IPS DF 19.7 (cell line): Measurements from ENCODE around the gene KISS1.

Source experiments
- DNase-seq: peaks from one replicate; pipeline ENCODE4 v3.0.0-alpha.2; 2013; ENCODE audit warnings: low read depth, low spot score

KISS1 gene

GRCh38 chr1:204192046-204192445 is 4.2 kb downstream of the KISS1 start:
- DNase-seq, result no peak

- no peak for DNase-seq
Measured at GRCh38 chr1:204191456-204191855, 4.8 kb downstream of the KISS1 start.

GRCh38 chr1:204190212-204191211 is 5.8 kb downstream of the KISS1 start:
- DNase-seq, result no peak

GRCh38 chr1:204188959-204189639 is 7.2 kb downstream of the KISS1 start:
- DNase-seq, result no peak

GRCh38 chr1:204186597-204186996 is 9.7 kb downstream of the KISS1 start:
- no peak for DNase-seq

GRCh38 chr1:204181116-204181515 is 15.2 kb downstream of the KISS1 start:
- DNase-seq, result no peak

- no peak for DNase-seq
Measured at GRCh38 chr1:204180133-204180532, 16.2 kb downstream of the KISS1 start.

- DNase-seq, result no peak
Measured at GRCh38 chr1:204178487-204179281, 17.6 kb downstream of the KISS1 start.

GRCh38 chr1:204177133-204177532 is 19.2 kb downstream of the KISS1 start:
- no peak for DNase-seq

GRCh38 chr1:204176049-204176448 is 20.2 kb downstream of the KISS1 start:
- no peak for DNase-seq

GRCh38 chr1:204174958-204175357 is 21.3 kb downstream of the KISS1 start:
- DNase-seq, result no peak

GRCh38 chr1:204172404-204173029 is 23.8 kb downstream of the KISS1 start:
- DNase-seq, result no peak

- no peak for DNase-seq
Measured at GRCh38 chr1:204171751-204172178, 24.5 kb downstream of the KISS1 start.

- no peak for DNase-seq
Measured at GRCh38 chr1:204170494-204171155, 25.7 kb downstream of the KISS1 start.

- DNase-seq, result no peak
Measured at GRCh38 chr1:204169858-204170257, 26.4 kb downstream of the KISS1 start.

GRCh38 chr1:204167730-204168129 is 28.6 kb downstream of the KISS1 start:
- no peak for DNase-seq

- no peak for DNase-seq
Measured at GRCh38 chr1:204166219-204166618, 30.1 kb downstream of the KISS1 start, which contains the start of gene REN. Gene REN, minus strand, starts transcription at chr1:204166337. Its CDS starts 44 bp downstream, at chr1:204166293.

- peak; percentile 23 for DNase-seq
Measured at GRCh38 chr1:204162494-204163074, 33.7 kb downstream of the KISS1 start.

GRCh38 chr1:204161609-204162493 is 34.4 kb downstream of the KISS1 start:
- no peak for DNase-seq
